ENCODE measurements around the gene WASF3. TPM values are rescaled to one million over a fixed set of nuclear protein-coding genes. Genes with fewer than 3 reads are reported as not detected.
A peak's percentile ranks its signal among the peaks of the same experiment; 100 is the strongest.

The WASF3 gene
- total RNA-seq, 1 donor from 2014 or later, result 13.0 TPM

DNA sequence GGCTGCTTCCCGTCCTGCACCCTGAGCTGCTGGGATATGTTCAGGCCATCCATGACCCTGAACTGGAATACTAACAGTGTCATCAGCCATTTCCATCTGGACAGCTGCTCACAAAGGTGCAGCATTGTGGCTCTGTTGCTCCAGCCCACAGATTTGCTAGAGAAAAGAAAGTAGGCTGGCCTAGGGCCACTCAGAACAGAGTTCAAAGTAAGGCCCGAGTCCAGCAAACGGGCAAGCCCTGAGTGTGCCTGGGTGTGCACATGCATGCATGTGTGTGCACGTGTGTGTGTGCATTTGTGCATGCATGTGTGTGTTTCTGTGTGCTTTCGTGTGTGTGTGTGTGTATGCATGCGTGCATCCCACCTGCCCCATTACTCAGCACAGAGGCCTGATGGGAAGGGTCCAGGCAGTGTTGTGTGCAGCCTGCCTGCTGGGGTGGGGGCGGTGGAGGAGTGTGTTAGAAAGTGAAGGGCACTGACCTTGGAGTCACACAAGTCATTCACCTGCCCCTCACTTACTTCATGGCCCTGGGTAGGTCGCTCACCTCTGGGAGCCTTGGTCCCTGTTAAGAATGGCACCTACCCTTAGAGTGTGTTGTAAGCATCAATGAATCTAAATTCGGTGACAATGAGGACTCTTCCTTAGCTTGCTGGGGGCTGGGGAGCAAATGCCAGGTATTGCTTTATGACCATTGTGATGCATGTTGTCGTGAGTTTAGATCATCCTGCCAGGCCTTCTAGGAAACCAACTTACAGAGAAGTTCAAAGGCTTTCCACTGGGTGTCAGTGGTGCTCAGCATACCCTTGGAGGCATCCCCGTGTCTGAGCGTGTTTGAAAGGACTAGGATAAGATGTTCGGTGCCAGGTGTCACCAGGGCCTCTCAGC lies 149.9 kb downstream of the WASF3 start:
- no peaks in the 10 kb centered on the region for H3K27me3 Mint-ChIP-seq (ENCODE audit: unreplicated experiment)
- no peak overlapping the region for H3K27ac Mint-ChIP-seq (ENCODE audit: unreplicated experiment)
- TF ChIP-seq, protein P1, sequence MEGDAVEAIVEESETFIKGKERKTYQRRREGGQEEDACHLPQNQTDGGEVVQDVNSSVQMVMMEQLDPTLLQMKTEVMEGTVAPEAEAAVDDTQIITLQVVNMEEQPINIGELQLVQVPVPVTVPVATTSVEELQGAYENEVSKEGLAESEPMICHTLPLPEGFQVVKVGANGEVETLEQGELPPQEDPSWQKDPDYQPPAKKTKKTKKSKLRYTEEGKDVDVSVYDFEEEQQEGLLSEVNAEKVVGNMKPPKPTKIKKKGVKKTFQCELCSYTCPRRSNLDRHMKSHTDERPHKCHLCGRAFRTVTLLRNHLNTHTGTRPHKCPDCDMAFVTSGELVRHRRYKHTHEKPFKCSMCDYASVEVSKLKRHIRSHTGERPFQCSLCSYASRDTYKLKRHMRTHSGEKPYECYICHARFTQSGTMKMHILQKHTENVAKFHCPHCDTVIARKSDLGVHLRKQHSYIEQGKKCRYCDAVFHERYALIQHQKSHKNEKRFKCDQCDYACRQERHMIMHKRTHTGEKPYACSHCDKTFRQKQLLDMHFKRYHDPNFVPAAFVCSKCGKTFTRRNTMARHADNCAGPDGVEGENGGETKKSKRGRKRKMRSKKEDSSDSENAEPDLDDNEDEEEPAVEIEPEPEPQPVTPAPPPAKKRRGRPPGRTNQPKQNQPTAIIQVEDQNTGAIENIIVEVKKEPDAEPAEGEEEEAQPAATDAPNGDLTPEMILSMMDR (IDR thresholded peaks at IDR 0.05; ENCODE audit: unreplicated experiment), result peak; percentile 40
- no peaks in the 10 kb centered on the region for H3K9me3 Mint-ChIP-seq (ENCODE audit: unreplicated experiment)
- H3K4me1 Mint-ChIP-seq (ENCODE audit: unreplicated experiment), result no peaks in the 10 kb centered on the region
- H3K4me3 Mint-ChIP-seq (ENCODE audit: unreplicated experiment), result no peak overlapping the region
- DNase-seq (ENCODE audit: low spot score), result peak; percentile 69
- no peaks in the 10 kb centered on the region for H3K36me3 Mint-ChIP-seq (ENCODE audit: low read depth, unreplicated experiment)

DNA sequence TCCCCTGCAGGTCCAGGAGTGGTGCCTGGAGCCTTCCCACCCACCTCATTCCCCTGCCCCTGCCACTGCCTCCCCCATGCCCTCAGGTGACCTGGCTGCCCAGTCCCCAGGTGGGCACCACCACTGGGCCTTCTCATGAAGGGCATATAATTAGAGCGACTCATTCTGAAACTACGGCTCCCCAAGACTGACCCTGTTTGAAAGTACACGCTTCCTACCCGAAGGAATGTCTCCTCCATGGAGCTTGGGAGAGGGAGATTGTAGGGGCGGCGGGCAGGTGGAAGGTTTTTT lies 150.5 kb downstream of the WASF3 start:
- no peak overlapping the region for H3K4me3 Mint-ChIP-seq (ENCODE audit: unreplicated experiment)
- no peaks in the 10 kb centered on the region for H3K9me3 Mint-ChIP-seq (ENCODE audit: unreplicated experiment)
- H3K27ac Mint-ChIP-seq (ENCODE audit: unreplicated experiment), result no peak overlapping the region
- no peaks in the 10 kb centered on the region for H3K27me3 Mint-ChIP-seq (ENCODE audit: unreplicated experiment)
- H3K4me1 Mint-ChIP-seq (ENCODE audit: unreplicated experiment), result no peaks in the 10 kb centered on the region
- no peaks in the 10 kb centered on the region for H3K36me3 Mint-ChIP-seq (ENCODE audit: low read depth, unreplicated experiment)
- TF ChIP-seq, protein P1 (IDR thresholded peaks at IDR 0.05; ENCODE audit: unreplicated experiment), result no peak
- DNase-seq (ENCODE audit: low spot score), result no peak

DNA sequence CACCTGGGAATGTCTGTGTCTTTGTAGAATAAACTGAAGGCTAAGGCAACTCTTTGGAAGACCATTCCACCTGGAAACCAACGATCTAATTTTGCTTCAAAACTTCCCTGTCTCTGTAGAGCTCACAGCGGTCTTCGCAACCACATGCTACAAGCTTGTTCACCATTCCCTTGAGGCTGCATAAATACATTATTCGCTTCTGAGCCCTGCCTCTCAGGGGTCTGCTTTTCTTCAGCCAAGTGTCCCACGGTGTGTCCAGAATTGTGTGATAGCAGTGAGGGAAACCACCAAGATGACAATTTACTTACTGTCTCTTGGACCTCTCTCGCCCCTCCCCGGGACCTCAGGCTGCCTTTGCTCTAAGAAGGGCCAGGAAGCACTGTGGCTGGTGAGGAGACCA lies 152.0 kb downstream of the WASF3 start:
- no peak overlapping the region for H3K27ac Mint-ChIP-seq (ENCODE audit: unreplicated experiment)
- no peaks in the 10 kb centered on the region for H3K4me1 Mint-ChIP-seq (ENCODE audit: unreplicated experiment)
- H3K27me3 Mint-ChIP-seq (ENCODE audit: unreplicated experiment), result no peaks in the 10 kb centered on the region
- DNase-seq (ENCODE audit: low spot score), result no peak
- no peaks in the 10 kb centered on the region for H3K9me3 Mint-ChIP-seq (ENCODE audit: unreplicated experiment)
- TF ChIP-seq, protein P1 (IDR thresholded peaks at IDR 0.05; ENCODE audit: unreplicated experiment), result no peak
- H3K36me3 Mint-ChIP-seq (ENCODE audit: low read depth, unreplicated experiment), result no peaks in the 10 kb centered on the region
- no peak overlapping the region for H3K4me3 Mint-ChIP-seq (ENCODE audit: unreplicated experiment)

DNA sequence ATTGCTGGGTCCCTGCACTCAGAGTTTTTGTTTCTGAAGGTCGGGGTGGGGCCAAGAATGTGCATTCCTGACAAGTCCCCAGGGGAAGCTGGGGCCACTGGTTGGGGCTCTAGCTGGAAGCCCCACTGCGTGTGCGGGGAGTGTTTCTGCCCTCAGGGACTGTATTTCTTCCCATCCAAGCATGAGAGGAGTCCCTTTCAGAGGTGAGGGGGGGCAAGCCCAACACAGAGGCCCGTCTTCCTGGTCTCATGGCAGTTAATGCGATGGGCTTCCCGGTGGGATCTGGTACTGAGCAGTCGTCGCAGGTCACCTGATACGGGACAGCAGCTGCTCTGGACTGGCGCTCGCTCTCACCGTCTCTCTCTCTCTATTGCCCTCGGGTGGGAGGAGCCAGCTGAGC lies 152.7 kb downstream of the WASF3 start:
- H3K4me3 Mint-ChIP-seq (ENCODE audit: unreplicated experiment), result no peak overlapping the region
- H3K27ac Mint-ChIP-seq (ENCODE audit: unreplicated experiment), result no peak overlapping the region
- no peaks in the 10 kb centered on the region for H3K9me3 Mint-ChIP-seq (ENCODE audit: unreplicated experiment)
- no peaks in the 10 kb centered on the region for H3K4me1 Mint-ChIP-seq (ENCODE audit: unreplicated experiment)
- no peaks in the 10 kb centered on the region for H3K36me3 Mint-ChIP-seq (ENCODE audit: low read depth, unreplicated experiment)
- no peak for DNase-seq (ENCODE audit: low spot score)
- TF ChIP-seq, protein P1 (IDR thresholded peaks at IDR 0.05; ENCODE audit: unreplicated experiment), result no peak
- H3K27me3 Mint-ChIP-seq (ENCODE audit: unreplicated experiment), result no peaks in the 10 kb centered on the region

DNA sequence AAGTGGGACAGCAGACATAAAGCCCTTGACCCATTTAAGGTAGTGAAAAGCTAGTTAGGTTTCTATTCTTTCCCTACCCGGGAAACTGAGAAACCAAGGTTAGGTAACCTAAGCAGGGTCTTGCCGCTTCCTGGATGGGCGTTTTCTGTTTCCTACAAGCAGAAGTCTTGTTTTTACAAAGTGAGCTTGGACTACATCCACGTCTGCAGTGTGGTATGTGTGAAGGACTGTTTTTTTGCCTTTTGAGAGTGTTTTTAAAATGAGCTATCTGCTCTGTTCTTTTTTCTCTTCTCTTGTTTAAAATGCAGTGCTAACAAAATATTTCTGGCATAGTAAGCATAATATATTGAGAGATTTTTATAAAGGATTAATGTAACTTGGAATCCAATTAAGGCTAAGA lies 153.7 kb downstream of the WASF3 start:
- DNase-seq (ENCODE audit: low spot score), result no peak
- TF ChIP-seq, protein P1 (IDR thresholded peaks at IDR 0.05; ENCODE audit: unreplicated experiment), result no peak
- no peak overlapping the region for H3K4me3 Mint-ChIP-seq (ENCODE audit: unreplicated experiment)

More for the DNA sequence above, 153.7 kb downstream of the WASF3 start:
- no peak overlapping the region for H3K27ac Mint-ChIP-seq (ENCODE audit: unreplicated experiment)
- H3K9me3 Mint-ChIP-seq (ENCODE audit: unreplicated experiment), result no peaks in the 10 kb centered on the region
- no peaks in the 10 kb centered on the region for H3K36me3 Mint-ChIP-seq (ENCODE audit: low read depth, unreplicated experiment)
- no peaks in the 10 kb centered on the region for H3K4me1 Mint-ChIP-seq (ENCODE audit: unreplicated experiment)
- H3K27me3 Mint-ChIP-seq (ENCODE audit: unreplicated experiment), result no peaks in the 10 kb centered on the region
